ENCODE measurements around the gene ITGB6. TPM values are rescaled to one million over a fixed set of nuclear protein-coding genes. Genes with fewer than 3 reads are reported as not detected.

ITGB6 gene
- total and polyA plus RNA-seq, 4 experiments from 2014 or later: not detected

GRCh38 chr2:160061533-160061932 is 138.5 kb downstream of the ITGB6 start:
- Histone ChIP-seq H3K36me3 (ENCODE audit: insufficient read depth, low read length) (no peaks in the 10 kb centered on the region), H3K4me1 (ENCODE audit: insufficient read depth, low read length) (peaks cover 5% of the 10 kb centered on the region), H3K4me3 (ENCODE audit: low read length in 2 of 2) (no peak overlapping the region), H3K9me3 (ENCODE audit: control insufficient read depth in 1 of 2, low read length in 2 of 2) (no peaks in the 10 kb centered on the region), H3K27me3 (ENCODE audit: insufficient read depth, low read length) (peaks cover 7% of the 10 kb centered on the region), H3K27ac (ENCODE audit: low read depth, low read length) (no peak overlapping the region)
- peaks cover 48 to 54% of the 10 kb centered on the region in 2 donors for H3K27me3 Mint-ChIP-seq
- peaks cover 0 to 3% (median 0%) of the 10 kb centered on the region in 8 donors for H3K9me3 Mint-ChIP-seq
- peaks cover 0 to 4% (median 2%) of the 10 kb centered on the region in 4 donors for H3K4me1 Mint-ChIP-seq
- no peak for DNase-seq
- no peak overlapping the region for H3K27ac Mint-ChIP-seq
- intact Hi-C loops (cut with micrococcal nuclease): no loop called here
- POLR2A ChIA-PET (ENCODE audit: partially characterized antibody): no interaction called here
- no peaks in the 10 kb centered on the region for H3K36me3 Mint-ChIP-seq
- CTCF ChIA-PET (ENCODE audit: partially characterized antibody): no interaction called here
- peak overlapping the region in 5 of 8 donors; percentile 26 to 51 (median 36) for H3K4me3 Mint-ChIP-seq

GRCh38 chr2:160060297-160060696 is 139.8 kb downstream of the ITGB6 start:
- H3K9me3 Mint-ChIP-seq: peaks cover 0 to 3% (median 0%) of the 10 kb centered on the region in 8 donors
- peaks cover 46 to 55% of the 10 kb centered on the region in 2 donors for H3K27me3 Mint-ChIP-seq
- CTCF ChIA-PET (ENCODE audit: partially characterized antibody): no interaction called here
- no peak overlapping the region for H3K4me3 Mint-ChIP-seq
- H3K27me3 ChIP-seq (ENCODE audit: insufficient read depth, low read length): peaks cover 7% of the 10 kb centered on the region
- H3K27ac Mint-ChIP-seq: no peak overlapping the region
- no peaks in the 10 kb centered on the region for H3K36me3 Mint-ChIP-seq
- H3K27ac ChIP-seq (ENCODE audit: low read depth, low read length): no peak overlapping the region
- H3K36me3 ChIP-seq (ENCODE audit: insufficient read depth, low read length): no peaks in the 10 kb centered on the region
- H3K4me1 Mint-ChIP-seq: peaks cover 0 to 4% (median 3%) of the 10 kb centered on the region in 4 donors
- no peaks in the 10 kb centered on the region for H3K9me3 ChIP-seq (ENCODE audit: control insufficient read depth in 1 of 2, low read length in 2 of 2)
- DNase-seq: no peak
- intact Hi-C loops (cut with micrococcal nuclease): no loop called here
- H3K4me1 ChIP-seq (ENCODE audit: insufficient read depth, low read length): peaks cover 5% of the 10 kb centered on the region
- H3K4me3 ChIP-seq (ENCODE audit: low read length in 2 of 2): no peak overlapping the region
- POLR2A ChIA-PET (ENCODE audit: partially characterized antibody): no interaction called here

- no peaks in the 10 kb centered on the region for H3K9me3 Mint-ChIP-seq
These were observed 142.7 kb downstream of the ITGB6 start for GRCh38 chr2:160057356-160057755.

GRCh38 chr2:160055726-160056108 is 144.4 kb downstream of the ITGB6 start:
- no peaks in the 10 kb centered on the region for H3K9me3 ChIP-seq (ENCODE audit: control insufficient read depth in 1 of 2, low read length in 2 of 2)
- H3K27me3 ChIP-seq (ENCODE audit: insufficient read depth, low read length): no peaks in the 10 kb centered on the region
- no peak overlapping the region for H3K27ac ChIP-seq (ENCODE audit: low read depth, low read length)
- no peaks in the 10 kb centered on the region for H3K36me3 ChIP-seq (ENCODE audit: insufficient read depth, low read length)
- POLR2A ChIA-PET (ENCODE audit: partially characterized antibody): no interaction called here
- intact Hi-C loops (cut with micrococcal nuclease): no loop called here
- Mint-ChIP-seq H3K4me3 (no peak overlapping the region), H3K36me3 (no peaks in the 10 kb centered on the region), H3K27me3 (peaks cover 29 to 40% of the 10 kb centered on the region in 2 donors), H3K27ac (no peak overlapping the region), H3K4me1 (peaks cover 0 to 1% (median 0%) of the 10 kb centered on the region in 4 donors), H3K9me3 (no peaks in the 10 kb centered on the region)
- H3K4me3 ChIP-seq (ENCODE audit: low read length in 2 of 2): no peak overlapping the region
- CTCF ChIA-PET (ENCODE audit: partially characterized antibody): no interaction called here
- DNase-seq: no peak
- H3K4me1 ChIP-seq (ENCODE audit: insufficient read depth, low read length): no peaks in the 10 kb centered on the region

More at GRCh38 chr2:160057356-160057755, 142.7 kb downstream of the ITGB6 start:
- Histone ChIP-seq H3K9me3 (ENCODE audit: control insufficient read depth in 1 of 2, low read length in 2 of 2) (no peaks in the 10 kb centered on the region), H3K27ac (ENCODE audit: low read depth, low read length) (no peak overlapping the region), H3K4me3 (ENCODE audit: low read length in 2 of 2) (no peak overlapping the region), H3K4me1 (ENCODE audit: insufficient read depth, low read length) (no peaks in the 10 kb centered on the region), H3K36me3 (ENCODE audit: insufficient read depth, low read length) (no peaks in the 10 kb centered on the region), H3K27me3 (ENCODE audit: insufficient read depth, low read length) (peaks cover 7% of the 10 kb centered on the region)
- no peak overlapping the region for H3K27ac Mint-ChIP-seq
- H3K4me3 Mint-ChIP-seq: no peak overlapping the region
- intact Hi-C loops (cut with micrococcal nuclease): no loop called here
- POLR2A ChIA-PET (ENCODE audit: partially characterized antibody): no interaction called here
- CTCF ChIA-PET (ENCODE audit: partially characterized antibody): no interaction called here
- no peaks in the 10 kb centered on the region for H3K36me3 Mint-ChIP-seq
- H3K4me1 Mint-ChIP-seq: peaks cover 0 to 1% (median 0%) of the 10 kb centered on the region in 4 donors
- peaks cover 32 to 45% of the 10 kb centered on the region in 2 donors for H3K27me3 Mint-ChIP-seq
- DNase-seq: no peak

DNA sequence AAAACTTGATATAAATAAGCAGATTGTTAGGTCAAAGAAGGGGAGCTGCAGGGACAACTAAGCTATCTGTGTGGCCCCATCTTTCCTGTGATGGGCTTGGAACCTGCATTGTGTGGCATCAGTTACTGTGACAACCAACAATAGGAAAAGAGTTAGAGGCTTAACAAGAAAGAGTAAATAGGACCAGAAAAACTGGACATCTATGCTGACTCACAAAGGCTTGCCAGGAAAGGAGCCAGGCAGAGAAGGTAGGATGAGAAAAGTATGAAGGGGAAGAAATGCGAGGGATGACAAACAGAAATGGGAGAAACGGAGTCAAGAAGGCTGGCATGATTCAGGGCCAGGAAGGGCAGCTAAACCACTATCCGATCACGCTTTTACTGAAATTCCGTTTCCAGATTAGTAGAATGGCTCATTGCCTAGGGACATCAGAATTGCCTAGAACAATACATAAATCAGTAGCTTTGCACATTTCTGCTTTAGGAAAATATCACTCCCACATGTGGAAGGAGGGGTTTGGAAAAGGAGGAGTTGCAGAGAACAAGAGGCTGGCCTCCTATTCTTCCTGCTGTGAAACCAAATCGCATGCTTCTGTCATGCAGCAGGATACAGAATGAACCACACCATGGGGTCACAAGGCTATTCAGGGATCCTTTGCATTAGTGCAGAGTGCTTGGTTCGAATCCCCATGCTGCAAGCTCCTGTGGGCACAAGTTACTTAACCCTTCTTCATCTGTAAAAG is 144.9 kb downstream of the ITGB6 start:
- CTCF ChIA-PET (ENCODE audit: partially characterized antibody): no interaction called here
- Mint-ChIP-seq H3K9me3 (no peaks in the 10 kb centered on the region), H3K27ac (no peak overlapping the region), H3K4me3 (no peak overlapping the region), H3K27me3 (peaks cover 25 to 35% of the 10 kb centered on the region in 2 donors), H3K4me1 (peaks cover 0 to 1% (median 0%) of the 10 kb centered on the region in 4 donors), H3K36me3 (no peaks in the 10 kb centered on the region)
- H3K27me3 ChIP-seq (ENCODE audit: insufficient read depth, low read length): no peaks in the 10 kb centered on the region
- no peaks in the 10 kb centered on the region for H3K4me1 ChIP-seq (ENCODE audit: insufficient read depth, low read length)
- H3K9me3 ChIP-seq (ENCODE audit: control insufficient read depth in 1 of 2, low read length in 2 of 2): no peaks in the 10 kb centered on the region
- no peaks in the 10 kb centered on the region for H3K36me3 ChIP-seq (ENCODE audit: insufficient read depth, low read length)
- no peak overlapping the region for H3K4me3 ChIP-seq (ENCODE audit: low read length in 2 of 2)
- DNase-seq: no peak
- POLR2A ChIA-PET (ENCODE audit: partially characterized antibody): no interaction called here
- intact Hi-C loops (cut with micrococcal nuclease): no loop called here
- H3K27ac ChIP-seq (ENCODE audit: low read depth, low read length): no peak overlapping the region

DNA sequence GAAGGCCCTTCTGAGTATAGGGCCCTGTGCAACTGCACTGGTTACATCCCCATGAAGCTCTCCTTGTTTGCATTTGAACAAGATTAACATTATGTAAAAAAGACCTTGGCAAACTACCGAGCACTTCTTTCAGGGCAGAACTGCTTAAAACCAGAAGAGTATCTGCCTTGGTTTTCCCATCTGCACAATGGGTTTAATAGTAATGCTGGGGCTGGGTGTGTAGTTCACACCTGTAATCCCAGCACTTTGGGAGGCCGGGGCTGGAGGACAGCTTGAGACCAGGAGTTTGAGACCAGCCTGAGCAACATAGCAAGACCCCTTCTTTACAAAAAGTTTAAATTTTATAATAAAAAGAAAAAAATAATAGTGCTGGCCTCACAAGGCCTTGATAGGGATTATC is 146.1 kb downstream of the ITGB6 start:
- intact Hi-C loops (cut with micrococcal nuclease): no loop called here
- CTCF ChIA-PET (ENCODE audit: partially characterized antibody): no interaction called here
- no peaks in the 10 kb centered on the region for H3K9me3 ChIP-seq (ENCODE audit: control insufficient read depth in 1 of 2, low read length in 2 of 2)
- no peaks in the 10 kb centered on the region for H3K4me1 ChIP-seq (ENCODE audit: insufficient read depth, low read length)
- no peak for DNase-seq
- no peaks in the 10 kb centered on the region for H3K27me3 ChIP-seq (ENCODE audit: insufficient read depth, low read length)
- POLR2A ChIA-PET (ENCODE audit: partially characterized antibody): no interaction called here
- H3K27me3 Mint-ChIP-seq: peaks cover 19 to 24% of the 10 kb centered on the region in 2 donors
- H3K36me3 Mint-ChIP-seq: no peaks in the 10 kb centered on the region
- H3K4me1 Mint-ChIP-seq: peaks cover 0 to 1% (median 0%) of the 10 kb centered on the region in 4 donors
- no peaks in the 10 kb centered on the region for H3K9me3 Mint-ChIP-seq
- no peaks in the 10 kb centered on the region for H3K36me3 ChIP-seq (ENCODE audit: insufficient read depth, low read length)
- no peak overlapping the region for H3K4me3 Mint-ChIP-seq
- no peak overlapping the region for H3K4me3 ChIP-seq (ENCODE audit: low read length in 2 of 2)
- no peak overlapping the region for H3K27ac Mint-ChIP-seq
- H3K27ac ChIP-seq (ENCODE audit: low read depth, low read length): no peak overlapping the region

- Histone ChIP-seq H3K4me3 (ENCODE audit: low read length in 2 of 2) (no peak overlapping the region), H3K27me3 (ENCODE audit: insufficient read depth, low read length) (no peaks in the 10 kb centered on the region), H3K9me3 (ENCODE audit: control insufficient read depth in 1 of 2, low read length in 2 of 2) (no peaks in the 10 kb centered on the region), H3K36me3 (ENCODE audit: insufficient read depth, low read length) (no peaks in the 10 kb centered on the region), H3K27ac (ENCODE audit: low read depth, low read length) (no peak overlapping the region), H3K4me1 (ENCODE audit: insufficient read depth, low read length) (no peaks in the 10 kb centered on the region)
- no peak overlapping the region for H3K27ac Mint-ChIP-seq
- H3K27me3 Mint-ChIP-seq: peaks cover 13 to 14% of the 10 kb centered on the region in 2 donors
- DNase-seq: no peak
- peaks cover 0 to 1% (median 0%) of the 10 kb centered on the region in 4 donors for H3K4me1 Mint-ChIP-seq
- ChIA-PET CTCF (ENCODE audit: partially characterized antibody) (no interaction called here), POLR2A (ENCODE audit: partially characterized antibody) (no interaction called here)
- no peaks in the 10 kb centered on the region for H3K9me3 Mint-ChIP-seq
- no peak overlapping the region for H3K4me3 Mint-ChIP-seq
- no peaks in the 10 kb centered on the region for H3K36me3 Mint-ChIP-seq
- intact Hi-C loops (cut with micrococcal nuclease): no loop called here
These were observed 147.5 kb downstream of the ITGB6 start for GRCh38 chr2:160052531-160052930.

Measured in CD4-positive, alpha-beta memory T cell (primary cell).